IPS DF 6.9 (cell line): ENCODE measurements around the gene ZDHHC21.

Experiments used
- DNase-seq: peaks from one replicate; pipeline ENCODE4 v3.0.0-alpha.2; 2013; ENCODE audit warnings: low read depth, low spot score
- H3K27ac ChIP-seq: one replicate; pipeline ENCODE4 v1.5.1; 2013; ENCODE audit warnings: low read length, control low read depth
- H3K27me3 ChIP-seq: 2 replicates; pipeline ENCODE4 v1.6.1; 2013; ENCODE audit warnings: mild to moderate bottlenecking, low read length; ENCODE audit not compliant: control insufficient read depth, insufficient read depth
- H3K36me3 ChIP-seq: 2 replicates; pipeline ENCODE4 v1.6.1; 2013; ENCODE audit warnings: low read length; ENCODE audit not compliant: control insufficient read depth, insufficient read depth
- H3K4me1 ChIP-seq: 2 replicates; pipeline ENCODE4 v1.6.1; 2013; ENCODE audit warnings: low read length; ENCODE audit not compliant: control insufficient read depth, insufficient read depth
- H3K4me3 ChIP-seq: 2 replicates; pipeline ENCODE4 v1.5.1; 2013; ENCODE audit warnings: mild to moderate bottlenecking, low read length
- H3K9me3 ChIP-seq: 2 replicates; pipeline ENCODE4 v1.6.1; 2013; ENCODE audit warnings: low read length, inconsistent platforms; ENCODE audit not compliant: control insufficient read depth, insufficient read depth
- WGBS: extraction: QIAGEN DNeasy Blood & Tissue Kit; methylation state at CpG from one replicate; pipeline ENCODE4 v1.1.7; 2013; ENCODE audit warnings: mixed read lengths, missing lambda C conversion rate; ENCODE audit not compliant: insufficient read length, insufficient coverage; 5-methylcytosine and 5-hydroxymethylcytosine counted together

The ZDHHC21 gene

DNA sequence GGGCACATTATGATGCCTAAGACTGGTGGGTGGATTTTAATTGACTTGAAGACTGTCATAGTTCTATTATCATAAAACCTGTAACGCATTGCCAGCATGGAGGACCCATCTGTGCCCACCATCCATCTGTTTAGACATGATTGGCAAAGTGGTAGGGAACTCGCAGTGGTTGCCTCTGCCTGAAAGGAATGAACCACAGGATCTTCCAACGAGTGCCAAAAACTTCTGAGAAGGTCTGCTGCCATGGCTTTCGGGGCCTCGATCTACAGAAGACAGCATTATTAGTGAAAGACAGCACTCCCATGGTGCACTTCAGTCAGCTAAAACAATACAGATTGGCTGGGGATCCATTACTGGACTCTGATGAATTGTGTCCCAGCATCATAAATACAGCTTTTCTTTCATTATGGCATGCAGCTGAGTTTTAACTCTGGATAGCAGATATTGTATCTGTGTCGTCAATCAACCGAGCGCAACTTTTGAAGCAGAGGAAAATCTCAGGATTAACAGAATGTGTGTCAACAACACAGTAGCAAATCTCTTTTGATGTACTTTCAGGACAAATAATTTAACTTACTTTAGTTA, 74.3 kb downstream of the ZDHHC21 start:
- Histone ChIP-seq H3K9me3 (no peaks in the 10 kb centered on the region), H3K27ac (no peak overlapping the region), H3K36me3 (no peaks in the 10 kb centered on the region), H3K27me3 (no peaks in the 10 kb centered on the region), H3K4me3 (no peak overlapping the region), H3K4me1 (no peaks in the 10 kb centered on the region)
- no CpG with 5 or more reads among the region's 8 CpGs for WGBS
- no peak for DNase-seq

DNA sequence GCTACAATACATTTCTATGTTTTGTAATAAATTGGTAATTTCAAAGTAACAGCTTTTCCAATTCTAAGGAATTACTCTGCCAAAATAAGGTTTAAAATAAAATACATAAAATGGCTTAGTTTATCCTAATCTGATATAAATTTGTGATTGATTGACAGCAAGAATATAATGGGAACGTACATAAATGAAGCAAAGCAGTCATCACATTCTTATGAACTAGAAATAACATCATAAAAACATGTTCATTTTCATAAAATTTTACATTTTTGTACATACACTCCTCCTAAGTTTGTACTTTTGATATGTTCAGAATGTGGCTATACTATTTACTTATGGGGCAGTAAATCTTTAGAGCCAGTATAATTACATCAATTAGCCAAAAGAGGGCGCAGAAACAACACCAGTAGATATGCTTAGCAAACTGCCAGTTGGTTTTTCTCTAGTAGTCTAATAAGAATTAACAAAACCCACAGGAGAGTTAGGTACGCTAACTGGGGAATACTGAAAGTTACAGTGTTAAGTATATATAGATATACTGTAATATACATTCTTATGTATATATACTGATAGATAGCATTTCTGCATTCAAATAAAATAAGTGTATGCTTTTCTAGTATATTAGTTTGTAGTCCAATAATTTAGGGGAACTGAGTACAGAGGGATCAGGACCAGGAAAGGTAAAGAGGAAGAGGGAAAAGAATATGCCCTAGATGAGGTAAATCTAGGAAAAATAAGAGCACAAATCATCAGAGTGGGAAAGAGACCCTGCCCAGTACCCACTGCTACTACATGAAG, 76.8 kb downstream of the ZDHHC21 start:
- DNase-seq = peak; percentile 20
- Histone ChIP-seq H3K27ac (no peak overlapping the region), H3K27me3 (no peaks in the 10 kb centered on the region), H3K36me3 (no peaks in the 10 kb centered on the region), H3K9me3 (no peaks in the 10 kb centered on the region), H3K4me1 (no peaks in the 10 kb centered on the region), H3K4me3 (no peak overlapping the region)
- no CpG with 5 or more reads among the region's 3 CpGs for WGBS

DNA sequence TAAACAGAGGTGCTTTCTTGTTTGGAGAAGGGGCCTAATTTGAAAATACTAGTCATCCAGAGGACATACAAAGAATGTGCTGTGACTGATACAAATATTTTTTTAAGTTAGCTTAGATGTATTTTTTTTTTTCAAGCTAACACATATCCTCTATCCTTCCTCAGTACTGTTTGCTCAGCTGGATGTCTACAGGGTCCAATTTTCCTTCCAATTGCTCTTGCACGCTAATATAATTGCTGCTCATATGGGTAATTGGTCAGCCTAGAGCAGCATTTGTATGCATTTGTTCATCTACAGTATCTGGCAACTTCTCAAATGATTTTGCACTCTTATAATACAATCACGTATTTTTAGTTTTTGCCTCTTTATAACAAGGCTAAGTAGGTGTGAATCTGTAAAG, 84.7 kb downstream of the ZDHHC21 start:
- Histone ChIP-seq H3K9me3 (no peaks in the 10 kb centered on the region), H3K4me1 (no peaks in the 10 kb centered on the region), H3K36me3 (no peaks in the 10 kb centered on the region), H3K27me3 (no peaks in the 10 kb centered on the region), H3K27ac (no peak overlapping the region), H3K4me3 (no peak overlapping the region)
- no CpG with 5 or more reads among the region's 2 CpGs for WGBS
- DNase-seq = no peak

GRCh38 chr9:14597171-14597799, 95.9 kb downstream of the ZDHHC21 start:
- no peaks in the 10 kb centered on the region for H3K4me1 ChIP-seq
- no peak overlapping the region for H3K27ac ChIP-seq
- H3K4me3 ChIP-seq = no peak overlapping the region
- no peaks in the 10 kb centered on the region for H3K9me3 ChIP-seq
- H3K27me3 ChIP-seq = no peaks in the 10 kb centered on the region
- no peak for DNase-seq
- H3K36me3 ChIP-seq = no peaks in the 10 kb centered on the region
- WGBS = no CpG with 5 or more reads among the region's 7 CpGs

GRCh38 chr9:14593406-14593805, 99.8 kb downstream of the ZDHHC21 start:
- WGBS = no CpG with 5 or more reads among the region's 3 CpGs
- Histone ChIP-seq H3K36me3 (no peaks in the 10 kb centered on the region), H3K27me3 (no peaks in the 10 kb centered on the region), H3K4me1 (no peaks in the 10 kb centered on the region), H3K9me3 (no peaks in the 10 kb centered on the region), H3K27ac (no peak overlapping the region), H3K4me3 (no peak overlapping the region)
- DNase-seq = no peak

GRCh38 chr9:14591411-14591810, 101.8 kb downstream of the ZDHHC21 start:
- no peak overlapping the region for H3K27ac ChIP-seq
- H3K9me3 ChIP-seq = no peaks in the 10 kb centered on the region
- no peaks in the 10 kb centered on the region for H3K36me3 ChIP-seq
- no CpG with 5 or more reads among the region's 3 CpGs for WGBS
- H3K4me1 ChIP-seq = no peaks in the 10 kb centered on the region
- DNase-seq = no peak
- H3K4me3 ChIP-seq = no peak overlapping the region
- no peaks in the 10 kb centered on the region for H3K27me3 ChIP-seq

- Histone ChIP-seq H3K36me3 (no peaks in the 10 kb centered on the region), H3K9me3 (no peaks in the 10 kb centered on the region), H3K4me3 (no peak overlapping the region), H3K4me1 (no peaks in the 10 kb centered on the region), H3K27me3 (no peaks in the 10 kb centered on the region), H3K27ac (no peak overlapping the region)
- no CpG with 5 or more reads among the region's 8 CpGs for WGBS
- no peak for DNase-seq
Observed at GRCh38 chr9:14585730-14586473, 107.3 kb downstream of the ZDHHC21 start.

DNA sequence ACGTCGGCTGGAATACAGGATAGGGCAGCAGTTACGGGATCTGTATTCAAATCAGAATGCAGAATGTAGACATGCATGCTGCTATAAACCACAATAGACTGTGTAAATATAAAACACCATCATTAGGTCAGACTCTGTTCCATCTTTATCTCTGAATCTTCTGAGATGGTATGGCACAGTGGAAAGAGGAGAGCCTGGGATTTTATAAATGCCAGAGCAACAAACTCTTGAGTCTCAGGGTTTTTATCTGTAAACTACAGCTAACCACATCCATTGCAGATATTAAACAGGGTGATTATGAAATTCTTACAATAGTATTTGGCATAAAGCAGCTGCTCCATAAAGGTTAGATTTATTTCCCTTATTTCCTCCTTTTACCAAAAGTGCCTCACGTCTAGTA, 108.7 kb downstream of the ZDHHC21 start:
- no peaks in the 10 kb centered on the region for H3K27me3 ChIP-seq
- H3K4me1 ChIP-seq = no peaks in the 10 kb centered on the region
- no CpG with 5 or more reads among the region's 4 CpGs for WGBS
- H3K36me3 ChIP-seq = no peaks in the 10 kb centered on the region
- no peak overlapping the region for H3K27ac ChIP-seq
- H3K9me3 ChIP-seq = no peaks in the 10 kb centered on the region
- DNase-seq = no peak
- no peak overlapping the region for H3K4me3 ChIP-seq

DNA sequence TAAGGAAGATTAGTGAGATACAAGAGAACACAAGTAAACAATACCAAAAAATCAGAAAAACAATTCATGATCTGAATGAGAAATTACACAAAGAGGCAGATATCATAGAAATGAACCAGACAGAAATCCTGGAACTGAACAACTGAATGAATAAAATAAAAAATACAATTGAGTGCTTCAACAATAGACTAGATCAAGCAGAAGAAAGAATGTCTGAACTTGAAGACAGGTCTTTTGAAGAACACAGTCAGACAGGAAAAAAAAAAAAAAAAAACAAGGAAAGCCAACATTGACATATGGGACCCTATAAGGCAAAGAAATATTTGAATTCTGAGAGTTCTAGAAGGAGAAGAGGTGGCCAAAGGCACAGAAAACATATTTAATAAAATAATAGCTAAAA, 115.2 kb downstream of the ZDHHC21 start:
- Histone ChIP-seq H3K27ac (no peak overlapping the region), H3K36me3 (no peaks in the 10 kb centered on the region), H3K27me3 (no peaks in the 10 kb centered on the region), H3K9me3 (no peaks in the 10 kb centered on the region), H3K4me1 (no peaks in the 10 kb centered on the region), H3K4me3 (no peak overlapping the region)
- DNase-seq = no peak

- no CpG with 5 or more reads among the region's 1 CpG for WGBS
Observed at GRCh38 chr9:14574173-14574572, 119.1 kb downstream of the ZDHHC21 start.

More at GRCh38 chr9:14574173-14574572, 119.1 kb downstream of the ZDHHC21 start:
- no peaks in the 10 kb centered on the region for H3K4me1 ChIP-seq
- no peaks in the 10 kb centered on the region for H3K9me3 ChIP-seq
- no peak overlapping the region for H3K27ac ChIP-seq
- H3K36me3 ChIP-seq = no peaks in the 10 kb centered on the region
- no peaks in the 10 kb centered on the region for H3K27me3 ChIP-seq
- H3K4me3 ChIP-seq = no peak overlapping the region
- no peak for DNase-seq
